ENCODE results near the gene EIF2AK3.

EIF2AK3 gene

GRCh38 chr2:88667219-88667618 lies 40.0 kb upstream of the EIF2AK3 start:
- TF ChIP-seq CTCF (IDR thresholded peaks at IDR 0.05; ENCODE audit: control extremely low read depth, extremely low read depth, low read depth, missing control alignments), result no peak
- DNase-seq (ENCODE audit: extremely low spot score), result no peak
- ChIA-PET CTCF (interaction anchor here (0.7 to 9.8 kb wide), 10 partner anchors 10 to 74 kb away, joined by 3 to 155 read pairs (median 5); no protein-coding TSS in a partner anchor), POLR2A (interaction anchor here (1.2 kb wide), 1 partner anchor 39 kb away, joined by 3 read pairs; no protein-coding TSS in a partner anchor)

GRCh38 chr2:88666576-88666975 lies 39.3 kb upstream of the EIF2AK3 start:
- POLR2A ChIA-PET, result no interaction called here
- CTCF ChIA-PET, result interaction anchor here (1.3 to 9.8 kb wide), 7 partner anchors 9 to 76 kb away, joined by 3 to 155 read pairs (median 7); no protein-coding TSS in a partner anchor
- no peak for DNase-seq (ENCODE audit: extremely low spot score)
- TF ChIP-seq CTCF (IDR thresholded peaks at IDR 0.05; ENCODE audit: control extremely low read depth, extremely low read depth, low read depth, missing control alignments), result no peak

GRCh38 chr2:88660622-88661021 lies 33.4 kb upstream of the EIF2AK3 start:
- ChIA-PET CTCF (interaction anchor here (15.8 kb wide), 1 partner anchor 14 kb away, joined by 184 read pairs; no protein-coding TSS in a partner anchor), POLR2A (no interaction called here)
- no peak for TF ChIP-seq CTCF (IDR thresholded peaks at IDR 0.05; ENCODE audit: control extremely low read depth, extremely low read depth, low read depth, missing control alignments)
- no peak for DNase-seq (ENCODE audit: extremely low spot score)

- CTCF ChIA-PET, result interaction anchor here (0.9 to 15.8 kb wide), 3 partner anchors 7 to 32 kb away, joined by 3 to 184 read pairs (median 22); partner anchors contain the start of gene RPIA
- POLR2A ChIA-PET, result no interaction called here
- TF ChIP-seq CTCF (IDR thresholded peaks at IDR 0.05; ENCODE audit: control extremely low read depth, extremely low read depth, low read depth, missing control alignments), result no peak
- DNase-seq (ENCODE audit: extremely low spot score), result no peak
Measured at GRCh38 chr2:88659538-88659915, 32.3 kb upstream of the EIF2AK3 start.

GRCh38 chr2:88658881-88659537 lies 31.7 kb upstream of the EIF2AK3 start:
- ChIA-PET POLR2A (interaction anchor here (1.2 kb wide), 1 partner anchor 31 kb away, joined by 3 read pairs; the partner anchor contains the start of gene EIF2AK3), CTCF (interaction anchor here (0.9 to 15.8 kb wide), 4 partner anchors 8 to 33 kb away, joined by 3 to 184 read pairs (median 13); partner anchors contain the start of gene RPIA)
- no peak for DNase-seq (ENCODE audit: extremely low spot score)
- TF ChIP-seq CTCF (IDR thresholded peaks at IDR 0.05; ENCODE audit: control extremely low read depth, extremely low read depth, low read depth, missing control alignments), result no peak

GRCh38 chr2:88658326-88658725 lies 31.1 kb upstream of the EIF2AK3 start:
- POLR2A ChIA-PET, result interaction anchor here (1.2 kb wide), 1 partner anchor 31 kb away, joined by 3 read pairs; the partner anchor contains the start of gene EIF2AK3
- TF ChIP-seq CTCF (IDR thresholded peaks at IDR 0.05; ENCODE audit: control extremely low read depth, extremely low read depth, low read depth, missing control alignments), result no peak
- no peak for DNase-seq (ENCODE audit: extremely low spot score)
- CTCF ChIA-PET, result interaction anchor here (0.7 to 15.8 kb wide), 5 partner anchors 9 to 34 kb away, joined by 3 to 184 read pairs (median 4); no protein-coding TSS in a partner anchor
